K562 (cell line): ENCODE data around the gene NMRK2. TPM values are rescaled to one million over a fixed set of nuclear protein-coding genes. Genes with fewer than 3 reads are reported as not detected.

Experiments
- ATAC-seq: fragments of 200-7000 bp; cut with Tn5 transposase; 3 replicates; pipeline ENCODE4 v1.9.1; 2020; ENCODE audit warnings: moderate library complexity
- BruUV-seq: library from RNA; stranded (reverse); fragments of 400-500 nt; replicated peaks from 2 replicates; lab custom pipeline; 2021; lab: Mats Ljungman, UMichigan
- CTCF ChIA-PET: fragments of 300-600 bp; formaldehyde crosslinking; extraction: SDS; loops from one replicate; lab custom pipeline; 2021; ENCODE audit warnings: low intra/inter-chr PET ratio; lab: Yijun Ruan, JAX
- POLR2A ChIA-PET: fragments of 300-600, 350-650 bp; sonication (Branson Sonifier 250); formaldehyde crosslinking; extraction: SDS; loops from one replicate; lab custom pipeline; 2021; ENCODE audit warnings: antibody characterized with exemption, inconsistent platforms; lab: Yijun Ruan, JAX
- DNase-seq, 4 experiments: peaks; one replicate each; pipeline versions ENCODE4 v3.0.0 to v3.0.0-alpha.2; 2011 to 2018; ENCODE audit warnings: low spot score in 3 of 4, mixed read lengths in 3 of 4; ENCODE audit errors: extremely low read depth in 1 of 4
- FAIRE-seq: peaks from 2 replicates; lab custom pipeline; 2011; peaks lifted over from hg19 to GRCh38; lab: Jason Lieb, UNC
- H2AFZ ChIP-seq: 2 replicates; pipeline ENCODE4 v1.6.0; 2011; ENCODE audit warnings: low read depth, low read length, control low read depth, inconsistent platforms
- H3K27ac ChIP-seq: fragments of 200-600 bp; 3 replicates; pipeline ENCODE4 v1.8.0; 2011; ENCODE audit warnings: low read depth, mild to moderate bottlenecking, control low read depth, inconsistent platforms, low read length, moderate library complexity, mixed read lengths; ENCODE audit errors: extremely low read depth
- H3K27me3 ChIP-seq, 2 experiments: fragments of 300-600 bp in 1 of 2; 2 replicates in 1 of 2; 3 replicates in 1 of 2; pipeline versions ENCODE4 v1.6.0 to v1.8.0; 2011; ENCODE audit warnings: inconsistent platforms in 2 of 2, low read length in 2 of 2, mild to moderate bottlenecking in 1 of 2, mixed read lengths in 1 of 2, moderate library complexity in 1 of 2; ENCODE audit not compliant: control insufficient read depth in 2 of 2, insufficient read depth in 2 of 2
- H3K36me3 ChIP-seq: fragments of 300-600 bp; 3 replicates; pipeline ENCODE4 v1.8.0; 2011; ENCODE audit warnings: mild to moderate bottlenecking, low read length, inconsistent platforms; ENCODE audit not compliant: control insufficient read depth, insufficient read depth
- H3K4me1 ChIP-seq, 2 experiments: fragments of 200-600 bp in 1 of 2; replicated peaks in 1 of 2; 2 replicates in 1 of 2; 3 replicates in 1 of 2; pipeline versions ENCODE4 v1.5.1 to v1.8.0; 2011; ENCODE audit warnings: inconsistent platforms in 2 of 2, low read length in 2 of 2, mild to moderate bottlenecking in 1 of 2, mixed read lengths in 1 of 2, moderate library complexity in 1 of 2; ENCODE audit not compliant: control insufficient read depth in 2 of 2, insufficient read depth in 2 of 2
- H3K4me2 ChIP-seq: 2 replicates; pipeline ENCODE4 v1.6.1; 2011; ENCODE audit warnings: low read length, control low read depth, inconsistent platforms, mixed read lengths; ENCODE audit not compliant: insufficient read depth
- H3K4me3 ChIP-seq: fragments of 200-600 bp; sonication (generic), shearing (Covaris generic); 2 replicates; pipeline ENCODE4 v1.5.1; 2016; ENCODE audit warnings: control low read depth, inconsistent platforms
- H3K79me2 ChIP-seq: fragments of 200-600 bp; 3 replicates; pipeline ENCODE4 v1.8.0; 2011; ENCODE audit warnings: low read length, inconsistent platforms; ENCODE audit not compliant: control insufficient read depth, insufficient read depth
- H3K9ac ChIP-seq, 2 experiments: 2 replicates each; pipeline versions ENCODE4 v1.6.0 to v1.6.1; 2011; ENCODE audit warnings: low read depth in 2 of 2, low read length in 2 of 2, control low read depth in 1 of 2, inconsistent platforms in 1 of 2, mild to moderate bottlenecking in 1 of 2, mixed read lengths in 1 of 2; ENCODE audit not compliant: insufficient read depth in 1 of 2
- H3K9me1 ChIP-seq: one replicate; pipeline ENCODE4 v1.6.0; 2011; ENCODE audit warnings: inconsistent platforms, mild to moderate bottlenecking, low read length, moderate library complexity; ENCODE audit not compliant: control insufficient read depth, insufficient read depth
- H3K9me3 ChIP-seq: replicated peaks from 2 replicates; pipeline ENCODE4 v1.5.1; 2011; ENCODE audit warnings: low read depth, low read length, inconsistent platforms; ENCODE audit not compliant: control insufficient read depth, insufficient read depth
- H4K20me1 ChIP-seq: replicated peaks from 2 replicates; pipeline ENCODE4 v1.6.1; 2011; ENCODE audit warnings: low read length, inconsistent platforms, mixed read lengths; ENCODE audit not compliant: control insufficient read depth, insufficient read depth
- ATF3 ChIP-seq, 2 experiments: fragments of 450-650 bp in 1 of 2; sonication (generic) in 1 of 2; formaldehyde crosslinking in 1 of 2; IDR thresholded peaks in 1 of 2; conservative IDR thresholded peaks in 1 of 2; 2 replicates each; pipeline versions ENCODE4 v1.6.1 to v1.8.1; 2016 to 2023; ENCODE audit warnings: mild to moderate bottlenecking in 2 of 2, moderate library complexity in 2 of 2, inconsistent platforms in 1 of 2, missing genetic modification reagents in 1 of 2
- BCOR ChIP-seq: fragments of 450-650 bp; IDR thresholded peaks from 2 replicates; pipeline ENCODE4 v1.6.1; 2016
- BRF2 ChIP-seq: IDR thresholded peaks from 3 replicates; pipeline ENCODE4 v1.6.1; 2011; ENCODE audit warnings: borderline replicate concordance, mild to moderate bottlenecking; ENCODE audit not compliant: insufficient read length, insufficient read depth
- FOSL1 ChIP-seq: fragments of 200-800 bp; sonication (Bioruptor generic); conservative IDR thresholded peaks from 2 replicates; pipeline ENCODE4 v1.6.1; 2016; ENCODE audit warnings: missing genetic modification characterization, missing compliant biosample characterization
- HDAC2 ChIP-seq: fragments of 450-650 bp; IDR thresholded peaks from 2 replicates; pipeline ENCODE4 v1.6.1; 2016; ENCODE audit warnings: mild to moderate bottlenecking
- JUND ChIP-seq, 2 experiments: IDR thresholded peaks; 2 replicates in 1 of 2; 3 replicates in 1 of 2; pipeline ENCODE4 v1.6.1; 2011; ENCODE audit warnings: borderline replicate concordance in 2 of 2, low read depth in 2 of 2, low read length in 2 of 2, improper control_type of control experiment in 1 of 2, missing biosample characterization in 1 of 2, missing genetic modification characterization in 1 of 2, missing genetic modification reagents in 1 of 2
- KDM1A ChIP-seq, 2 experiments: fragments of 450-650 bp; IDR thresholded peaks; 2 replicates each; pipeline ENCODE4 v1.6.1; 2016; ENCODE audit warnings: mild to moderate bottlenecking in 2 of 2
- MEIS2 ChIP-seq: fragments of 450-650 bp; IDR thresholded peaks from 2 replicates; pipeline ENCODE4 v1.6.1; 2014; ENCODE audit warnings: mild to moderate bottlenecking; ENCODE audit not compliant: partially characterized antibody
- NCOA1 ChIP-seq: fragments of 450-650 bp; IDR thresholded peaks from 2 replicates; pipeline ENCODE4 v1.6.1; 2016; ENCODE audit warnings: low read depth
- RBM25 ChIP-seq: fragments of 200-400 bp; formaldehyde crosslinking; IDR thresholded peaks from 2 replicates; pipeline ENCODE4 v1.6.1; 2018; ENCODE audit warnings: low read length, low read depth, moderate library complexity; ENCODE audit not compliant: severe bottlenecking
- ZFP36 ChIP-seq: fragments of 150-350 bp; IDR thresholded peaks from 2 replicates; pipeline ENCODE4 v1.6.1; 2018; ENCODE audit warnings: low read length, low read depth; ENCODE audit not compliant: partially characterized antibody
- WGBS: fragments of 100-300 bp; shearing (Covaris generic); methylation state at CpG from one replicate; pipeline ENCODE4 v1.1.6; 2016; ENCODE audit warnings: low coverage, mixed read lengths; ENCODE audit not compliant: insufficient coverage; ENCODE audit errors: missing lambda C conversion rate; 5-methylcytosine and 5-hydroxymethylcytosine counted together
- in situ Hi-C: fragments of 300-500 bp; cut with MboI; formaldehyde crosslinking; loops from 4 replicates; pipeline ENCODE4 v1.15.0; 2018; ENCODE audit warnings: inconsistent platforms, mixed read lengths
- intact Hi-C: fragments of 100-400 bp; cut with micrococcal nuclease; formaldehyde crosslinking; loops from 2 replicates; pipeline ENCODE4 v1.14.2; 2022
- polyA plus RNA-seq, 8 experiments: library from polyadenylated mRNA; depleted of rRNA in 4 of 8; stranded (reverse) in 5 of 8; unstranded in 3 of 8; fragments of >200 nt; fragmentation: Nextera tagmentation in 2 of 8; fragmentation: Illumina TruSeq in 1 of 8; extraction: Ambion mirVana in 2 of 8; extraction: Trizol in 1 of 8; gene quantifications; 2 replicates each; pipeline versions ENCODE4 v1.2.1 to v1.2.3, GENCODE V29; 2011 to 2014; ENCODE audit warnings: inconsistent platforms in 1 of 8, missing spikeins in 1 of 8
- total RNA-seq, 7 experiments: library from RNA; depleted of rRNA in 6 of 7; stranded (reverse); fragments of >200 nt in 6 of 7; fragmentation: Illumina TruSeq in 2 of 7; extraction: Trizol in 2 of 7; gene quantifications; 2 replicates each; pipeline versions ENCODE4 v1.2.1 to v1.2.3, GENCODE V29; 2011 to 2021; ENCODE audit warnings: low replicate concordance in 1 of 7
- TF ChIP-seq, protein P1 (sequence below): fragments of 250-450 bp; sonication (Bioruptor Pico); IDR thresholded peaks from 2 replicates; pipeline ENCODE4 v1.5.0; 2020; ENCODE audit warnings: mild to moderate bottlenecking, borderline replicate concordance
- TF ChIP-seq, protein P2 (sequence below): sonication (generic); formaldehyde crosslinking; IDR thresholded peaks from 2 replicates; pipeline ENCODE4 v1.8.1; 2023; ENCODE audit warnings: mild to moderate bottlenecking, missing genetic modification reagents

The NMRK2 gene
- total and polyA plus RNA-seq, 9 of the 15 experiments (the other 6 are each of a cell fraction or from before 2014, with no cell fraction given): not detected

DNA sequence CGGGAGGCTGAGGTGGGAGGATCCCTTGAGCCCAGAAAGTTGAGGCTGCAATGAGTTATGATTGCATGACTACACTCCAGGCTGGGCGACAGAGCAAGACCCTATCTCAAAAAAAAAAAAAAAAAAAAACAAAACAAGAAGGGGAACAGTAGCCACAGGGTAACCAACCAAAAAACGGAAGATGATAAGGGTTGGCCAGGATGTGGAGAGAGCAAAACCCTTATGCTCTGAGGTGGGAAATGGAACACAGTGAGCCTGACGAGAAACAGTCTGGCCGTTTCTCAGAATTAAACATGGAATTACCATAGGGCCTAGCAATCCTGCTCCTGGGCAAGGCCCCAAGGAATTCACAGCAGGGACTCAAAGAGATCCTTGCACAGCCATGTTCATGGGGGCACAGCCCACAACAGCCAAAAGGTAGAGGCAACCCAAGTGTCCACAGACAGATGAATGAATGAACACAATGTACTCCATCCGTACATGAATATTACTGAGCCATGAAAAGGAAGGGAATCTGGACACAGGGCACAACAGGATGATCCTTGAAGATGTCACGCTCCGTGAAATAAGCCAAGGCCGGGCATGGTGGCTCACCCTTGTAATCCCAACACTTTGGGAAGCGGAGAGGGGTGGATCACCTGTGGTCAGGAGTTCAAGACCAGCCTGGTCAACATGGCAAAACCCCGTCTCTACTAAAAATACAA, 11.3 kb downstream of the NMRK2 start (continued):
- no peak for TF ChIP-seq BRF2

GRCh38 chr19:3945838-3946237, 13.0 kb downstream of the NMRK2 start:
- H3K27me3 ChIP-seq: no peaks in the 10 kb centered on the region
- no peak overlapping the region for H3K27ac ChIP-seq
- intact Hi-C loops: no loop called here
- H3K9me3 ChIP-seq: no peaks in the 10 kb centered on the region
- no peak overlapping the region for H3K9ac ChIP-seq
- CTCF ChIA-PET: interaction anchor here (0.6 kb wide), 1 partner anchor 12 kb away, joined by 6 read pairs; no protein-coding TSS in a partner anchor
- no peaks in the 10 kb centered on the region for H4K20me1 ChIP-seq
- no peaks in the 10 kb centered on the region for H3K79me2 ChIP-seq
- 0% methylated on average over 2 of the region's 2 CpGs for WGBS
- H3K9me1 ChIP-seq: no peaks in the 10 kb centered on the region
- no peaks in the 10 kb centered on the region for H3K36me3 ChIP-seq
- POLR2A ChIA-PET: interaction anchor here (0.5 to 1.1 kb wide), 6 partner anchors 11 to 428 kb away, joined by 3 to 5 read pairs (median 3); partner anchors contain the start of gene EEF2
- DNase-seq: no peak
- peaks cover 11 to 31% of the 10 kb centered on the region in 2 experiments for H3K4me1 ChIP-seq
- TF ChIP-seq, protein P1, sequence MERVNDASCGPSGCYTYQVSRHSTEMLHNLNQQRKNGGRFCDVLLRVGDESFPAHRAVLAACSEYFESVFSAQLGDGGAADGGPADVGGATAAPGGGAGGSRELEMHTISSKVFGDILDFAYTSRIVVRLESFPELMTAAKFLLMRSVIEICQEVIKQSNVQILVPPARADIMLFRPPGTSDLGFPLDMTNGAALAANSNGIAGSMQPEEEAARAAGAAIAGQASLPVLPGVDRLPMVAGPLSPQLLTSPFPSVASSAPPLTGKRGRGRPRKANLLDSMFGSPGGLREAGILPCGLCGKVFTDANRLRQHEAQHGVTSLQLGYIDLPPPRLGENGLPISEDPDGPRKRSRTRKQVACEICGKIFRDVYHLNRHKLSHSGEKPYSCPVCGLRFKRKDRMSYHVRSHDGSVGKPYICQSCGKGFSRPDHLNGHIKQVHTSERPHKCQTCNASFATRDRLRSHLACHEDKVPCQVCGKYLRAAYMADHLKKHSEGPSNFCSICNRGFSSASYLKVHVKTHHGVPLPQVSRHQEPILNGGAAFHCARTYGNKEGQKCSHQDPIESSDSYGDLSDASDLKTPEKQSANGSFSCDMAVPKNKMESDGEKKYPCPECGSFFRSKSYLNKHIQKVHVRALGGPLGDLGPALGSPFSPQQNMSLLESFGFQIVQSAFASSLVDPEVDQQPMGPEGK: no peak
- peak; percentile 46 to 59; a peak in 3 of 4 replicates for TF ChIP-seq KDM1A (IDR thresholded peaks at IDR 0.05)
- TF ChIP-seq, protein P2, sequence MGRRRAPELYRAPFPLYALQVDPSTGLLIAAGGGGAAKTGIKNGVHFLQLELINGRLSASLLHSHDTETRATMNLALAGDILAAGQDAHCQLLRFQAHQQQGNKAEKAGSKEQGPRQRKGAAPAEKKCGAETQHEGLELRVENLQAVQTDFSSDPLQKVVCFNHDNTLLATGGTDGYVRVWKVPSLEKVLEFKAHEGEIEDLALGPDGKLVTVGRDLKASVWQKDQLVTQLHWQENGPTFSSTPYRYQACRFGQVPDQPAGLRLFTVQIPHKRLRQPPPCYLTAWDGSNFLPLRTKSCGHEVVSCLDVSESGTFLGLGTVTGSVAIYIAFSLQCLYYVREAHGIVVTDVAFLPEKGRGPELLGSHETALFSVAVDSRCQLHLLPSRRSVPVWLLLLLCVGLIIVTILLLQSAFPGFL (CRISPR knock-in tag): no peak
- TF ChIP-seq BCOR: peak; percentile 69
- peak; percentile 78 for TF ChIP-seq RBM25
- peak; percentile 44; the same call in 1 of the 2 replicates for TF ChIP-seq HDAC2
- no peak for TF ChIP-seq MEIS2
- no peak for TF ChIP-seq NCOA1
- 0 out of 2 replicates have a peak, but pooled peaks have one; percentile 20 for TF ChIP-seq FOSL1 (tag)
- TF ChIP-seq ATF3 (IDR thresholded peaks at IDR 0.05): peak; percentile 65
- TF ChIP-seq ATF3 (CRISPR knock-in tag; conservative IDR thresholded peaks at IDR 0.05): no peak
- TF ChIP-seq ZFP36: peak; percentile 85
- peak; percentile 57; the same call in 1 of the 2 replicates for TF ChIP-seq JUND (IDR thresholded peaks at IDR 0.05; ENCODE audit: borderline replicate concordance, low read depth, low read length)
- peak; percentile 30; the same call in 1 of the 3 replicates for TF ChIP-seq JUND (tag; IDR thresholded peaks at IDR 0.05; ENCODE audit: borderline replicate concordance, low read depth, low read length)
- in situ Hi-C loops: no loop called here
- no peak overlapping the region for H2AFZ ChIP-seq
- no peak overlapping the region for H3K4me2 ChIP-seq
- no peak for FAIRE-seq
- BruUV-seq: no TSS peak
- no peak overlapping the region for H3K4me3 ChIP-seq
- no peak for ATAC-seq
